ENCODE results near the gene MTUS2.

Gene MTUS2

GRCh38 chr13:28837111-28837510, 17.0 kb downstream of the MTUS2 start:
- no peaks in the 10 kb centered on the region for H3K4me1 ChIP-seq (ENCODE audit: control insufficient read depth, low read length)

DNA sequence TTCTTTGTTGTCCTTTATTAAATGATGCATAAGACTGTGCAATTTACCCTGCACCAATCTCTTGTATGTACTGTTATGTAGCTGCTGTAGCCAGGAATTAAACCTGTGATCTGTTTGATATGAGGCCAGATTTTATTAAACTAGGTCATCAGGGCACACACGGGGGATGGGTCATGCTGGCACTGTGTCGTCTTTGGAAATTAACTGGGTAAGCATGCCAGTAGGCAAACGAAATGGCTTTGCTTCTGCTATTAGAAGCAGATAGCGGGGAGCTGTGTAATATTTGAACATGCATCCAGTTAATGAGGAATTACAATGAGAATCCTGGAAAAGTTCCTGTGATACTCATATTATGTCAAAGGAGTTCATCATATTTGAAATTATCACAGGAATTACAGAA, 23.5 kb downstream of the MTUS2 start:
- no peaks in the 10 kb centered on the region for H3K9me3 ChIP-seq (ENCODE audit: control insufficient read depth, insufficient read depth, low read length)
- no peaks in the 10 kb centered on the region for H3F3A ChIP-seq (ENCODE audit: control insufficient read depth, insufficient read depth)
- H3K36me3 ChIP-seq (ENCODE audit: control insufficient read depth, low read length): no peaks in the 10 kb centered on the region
- H3K27me3 ChIP-seq (ENCODE audit: control insufficient read depth, low read length): no peaks in the 10 kb centered on the region
- H3K4me3 ChIP-seq (ENCODE audit: low read length): no peak overlapping the region
- no peak for TF ChIP-seq EZH2phosphoT487 (IDR thresholded peaks at IDR 0.05; ENCODE audit: borderline replicate concordance, low read length)
- TF ChIP-seq, protein P1, sequence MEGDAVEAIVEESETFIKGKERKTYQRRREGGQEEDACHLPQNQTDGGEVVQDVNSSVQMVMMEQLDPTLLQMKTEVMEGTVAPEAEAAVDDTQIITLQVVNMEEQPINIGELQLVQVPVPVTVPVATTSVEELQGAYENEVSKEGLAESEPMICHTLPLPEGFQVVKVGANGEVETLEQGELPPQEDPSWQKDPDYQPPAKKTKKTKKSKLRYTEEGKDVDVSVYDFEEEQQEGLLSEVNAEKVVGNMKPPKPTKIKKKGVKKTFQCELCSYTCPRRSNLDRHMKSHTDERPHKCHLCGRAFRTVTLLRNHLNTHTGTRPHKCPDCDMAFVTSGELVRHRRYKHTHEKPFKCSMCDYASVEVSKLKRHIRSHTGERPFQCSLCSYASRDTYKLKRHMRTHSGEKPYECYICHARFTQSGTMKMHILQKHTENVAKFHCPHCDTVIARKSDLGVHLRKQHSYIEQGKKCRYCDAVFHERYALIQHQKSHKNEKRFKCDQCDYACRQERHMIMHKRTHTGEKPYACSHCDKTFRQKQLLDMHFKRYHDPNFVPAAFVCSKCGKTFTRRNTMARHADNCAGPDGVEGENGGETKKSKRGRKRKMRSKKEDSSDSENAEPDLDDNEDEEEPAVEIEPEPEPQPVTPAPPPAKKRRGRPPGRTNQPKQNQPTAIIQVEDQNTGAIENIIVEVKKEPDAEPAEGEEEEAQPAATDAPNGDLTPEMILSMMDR (IDR thresholded peaks at IDR 0.05; ENCODE audit: low read depth, low read length, poor library complexity, severe bottlenecking): no peak
- no peak overlapping the region for H3K27ac ChIP-seq (ENCODE audit: low read depth, low read length)
- no peaks in the 10 kb centered on the region for H4K20me1 ChIP-seq (ENCODE audit: control insufficient read depth, insufficient read depth, low read depth, low read length)
- no peak overlapping the region for H3K4me2 ChIP-seq (ENCODE audit: low read length)
- H3K9me2 ChIP-seq (replicated peaks; ENCODE audit: control insufficient read depth, low read length): no peaks in the 10 kb centered on the region
- no peaks in the 10 kb centered on the region for H3K4me1 ChIP-seq (ENCODE audit: control insufficient read depth, low read length)
- H3K79me2 ChIP-seq (ENCODE audit: control insufficient read depth, low read length): no peaks in the 10 kb centered on the region

More at GRCh38 chr13:28837111-28837510, 17.0 kb downstream of the MTUS2 start:
- no peaks in the 10 kb centered on the region for H3K36me3 ChIP-seq (ENCODE audit: control insufficient read depth, low read length)
- no peaks in the 10 kb centered on the region for H3K9me3 ChIP-seq (ENCODE audit: control insufficient read depth, insufficient read depth, low read length)
- H3K79me2 ChIP-seq (ENCODE audit: control insufficient read depth, low read length): no peaks in the 10 kb centered on the region
- H3K9me2 ChIP-seq (replicated peaks; ENCODE audit: control insufficient read depth, low read length): no peaks in the 10 kb centered on the region
- no peaks in the 10 kb centered on the region for H3F3A ChIP-seq (ENCODE audit: control insufficient read depth, insufficient read depth)
- no peaks in the 10 kb centered on the region for H4K20me1 ChIP-seq (ENCODE audit: control insufficient read depth, insufficient read depth, low read depth, low read length)
- H3K4me3 ChIP-seq (ENCODE audit: low read length): no peak overlapping the region
- H3K27me3 ChIP-seq (ENCODE audit: control insufficient read depth, low read length): no peaks in the 10 kb centered on the region
- no peak overlapping the region for H3K27ac ChIP-seq (ENCODE audit: low read depth, low read length)
- TF ChIP-seq EZH2phosphoT487 (IDR thresholded peaks at IDR 0.05; ENCODE audit: borderline replicate concordance, low read length): no peak
- TF ChIP-seq, protein P1 (IDR thresholded peaks at IDR 0.05; ENCODE audit: low read depth, low read length, poor library complexity, severe bottlenecking): no peak
- H3K4me2 ChIP-seq (ENCODE audit: low read length): no peak overlapping the region

GRCh38 chr13:28849441-28849840, 29.3 kb downstream of the MTUS2 start:
- Histone ChIP-seq H3F3A (ENCODE audit: control insufficient read depth, insufficient read depth) (no peaks in the 10 kb centered on the region), H3K9me2 (replicated peaks; ENCODE audit: control insufficient read depth, low read length) (no peaks in the 10 kb centered on the region), H3K27me3 (ENCODE audit: control insufficient read depth, low read length) (no peaks in the 10 kb centered on the region), H3K9me3 (ENCODE audit: control insufficient read depth, insufficient read depth, low read length) (no peaks in the 10 kb centered on the region), H4K20me1 (ENCODE audit: control insufficient read depth, insufficient read depth, low read depth, low read length) (no peaks in the 10 kb centered on the region), H3K4me2 (ENCODE audit: low read length) (no peak overlapping the region), H3K4me1 (ENCODE audit: control insufficient read depth, low read length) (no peaks in the 10 kb centered on the region), H3K36me3 (ENCODE audit: control insufficient read depth, low read length) (no peaks in the 10 kb centered on the region), H3K79me2 (ENCODE audit: control insufficient read depth, low read length) (no peaks in the 10 kb centered on the region), H3K4me3 (ENCODE audit: low read length) (no peak overlapping the region), H3K27ac (ENCODE audit: low read depth, low read length) (no peak overlapping the region)
- TF ChIP-seq EZH2phosphoT487 (IDR thresholded peaks at IDR 0.05; ENCODE audit: borderline replicate concordance, low read length): no peak
- TF ChIP-seq, protein P1 (IDR thresholded peaks at IDR 0.05; ENCODE audit: low read depth, low read length, poor library complexity, severe bottlenecking): no peak

DNA sequence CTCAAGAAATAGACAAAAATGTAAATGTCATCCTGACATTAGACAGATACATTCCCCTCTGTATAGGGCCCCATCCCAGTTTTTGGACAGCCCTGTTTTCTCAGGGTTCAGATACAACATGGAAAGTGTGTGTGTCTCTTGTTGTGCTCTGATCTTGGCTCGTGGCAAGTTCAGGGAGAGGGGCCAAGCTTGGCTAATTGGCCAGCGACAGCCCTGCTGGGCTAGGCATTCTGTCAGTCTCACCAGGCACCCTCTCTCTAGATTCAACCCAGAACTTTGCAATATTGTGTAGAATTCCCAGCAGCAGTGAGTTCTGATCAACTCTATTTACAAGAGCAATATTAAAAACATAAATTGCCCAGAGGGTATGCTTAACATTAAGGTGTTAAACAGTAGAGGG, 30.1 kb downstream of the MTUS2 start:
- Histone ChIP-seq H3K4me1 (ENCODE audit: control insufficient read depth, low read length) (no peaks in the 10 kb centered on the region), H4K20me1 (ENCODE audit: control insufficient read depth, insufficient read depth, low read depth, low read length) (no peaks in the 10 kb centered on the region), H3K9me3 (ENCODE audit: control insufficient read depth, insufficient read depth, low read length) (no peaks in the 10 kb centered on the region), H3K27me3 (ENCODE audit: control insufficient read depth, low read length) (no peaks in the 10 kb centered on the region), H3K4me2 (ENCODE audit: low read length) (no peak overlapping the region), H3K36me3 (ENCODE audit: control insufficient read depth, low read length) (no peaks in the 10 kb centered on the region), H3K4me3 (ENCODE audit: low read length) (no peak overlapping the region), H3K9me2 (replicated peaks; ENCODE audit: control insufficient read depth, low read length) (no peaks in the 10 kb centered on the region), H3K79me2 (ENCODE audit: control insufficient read depth, low read length) (no peaks in the 10 kb centered on the region), H3F3A (ENCODE audit: control insufficient read depth, insufficient read depth) (no peaks in the 10 kb centered on the region), H3K27ac (ENCODE audit: low read depth, low read length) (no peak overlapping the region)
- TF ChIP-seq EZH2phosphoT487 (IDR thresholded peaks at IDR 0.05; ENCODE audit: borderline replicate concordance, low read length): no peak
- TF ChIP-seq, protein P1 (IDR thresholded peaks at IDR 0.05; ENCODE audit: low read depth, low read length, poor library complexity, severe bottlenecking): no peak

All from DOHH2 (cell line).